ENCODE measurements around the gene STXBP6.

Gene STXBP6

DNA sequence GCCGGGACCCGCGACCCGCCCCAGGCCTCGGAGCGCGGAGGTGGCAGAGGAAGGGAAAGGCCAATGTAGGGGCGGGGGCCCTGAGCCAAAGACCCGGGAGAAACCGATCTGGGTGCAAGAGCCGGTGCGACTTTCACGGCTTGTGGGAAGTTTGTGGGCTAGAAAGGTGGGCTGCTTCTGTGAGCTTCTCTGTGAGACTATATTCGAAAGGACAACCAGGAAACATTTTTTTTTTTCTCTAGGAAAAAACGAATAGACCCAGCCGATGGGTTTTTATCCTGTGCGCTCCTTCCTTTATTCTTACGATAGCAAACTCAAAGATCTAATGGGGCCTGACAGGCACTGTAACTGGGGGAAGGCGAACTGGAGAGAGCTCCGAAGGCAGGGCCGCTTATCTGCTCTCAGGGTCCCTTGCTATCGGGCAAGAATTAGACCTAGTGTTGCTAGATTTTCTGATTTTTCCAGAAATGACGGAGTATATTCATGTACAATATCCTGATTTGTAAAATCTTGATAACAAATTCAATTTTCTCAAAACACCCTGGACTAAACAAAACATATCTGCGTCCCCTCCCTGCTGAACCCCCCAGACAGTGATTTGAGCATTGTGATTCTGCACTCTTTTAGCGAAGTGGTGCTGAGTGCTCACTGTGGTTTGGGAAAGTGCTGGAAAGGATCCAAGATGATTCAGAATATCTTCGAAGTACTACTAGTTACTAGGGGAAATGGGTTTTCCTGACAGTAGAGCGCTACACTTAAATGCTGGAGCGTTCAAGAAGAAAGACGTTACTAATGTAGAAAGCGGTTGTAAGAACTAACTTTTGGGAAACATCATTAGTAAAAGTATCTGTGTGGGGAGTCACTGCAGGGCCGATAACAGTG is 563 bp upstream of the STXBP6 start:
- peak; percentile 28 for DNase-seq

- DNase-seq: peak; percentile 29
Observed at GRCh38 chr14:25049093-25049567, 817 bp downstream of the STXBP6 start.

DNA sequence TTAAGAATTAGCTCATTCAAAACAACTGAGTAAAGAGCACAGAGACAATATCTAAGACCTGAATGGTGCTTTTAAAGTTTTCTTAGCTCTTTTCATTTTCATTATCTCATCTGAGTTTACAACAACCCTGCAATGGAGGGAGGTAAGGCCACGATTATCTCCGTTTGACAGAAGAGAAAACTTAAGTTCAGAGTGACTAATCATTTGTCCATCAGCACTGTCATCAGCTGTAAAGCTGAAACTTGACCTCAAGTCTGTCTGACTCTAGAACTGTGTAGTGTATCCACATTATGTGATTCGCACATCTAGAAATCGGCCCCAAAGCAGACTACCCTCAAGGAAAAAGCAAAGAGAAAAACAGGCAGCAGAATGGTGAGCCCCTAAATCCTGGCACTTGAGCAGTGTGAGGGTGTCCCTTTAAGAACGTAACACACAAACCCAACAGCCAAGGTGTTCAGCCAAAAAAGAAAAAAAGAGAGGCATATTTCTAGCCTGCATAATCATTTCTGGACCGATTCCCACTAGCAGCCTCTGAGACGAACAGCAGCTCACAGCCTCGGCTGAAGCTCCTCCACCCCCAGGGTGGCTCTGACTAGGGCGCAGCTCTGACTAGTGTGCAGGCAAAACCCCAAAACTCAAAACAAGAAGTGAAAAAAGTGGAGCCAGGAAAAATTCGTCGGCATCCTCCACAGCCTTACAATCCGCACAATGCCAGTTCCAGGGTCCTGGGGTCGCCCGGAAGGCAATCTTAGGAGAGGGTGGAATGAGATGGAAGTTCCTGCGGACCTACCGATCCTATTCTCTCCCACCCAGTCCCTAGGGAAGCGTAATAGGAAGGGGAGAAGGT is 1.6 kb downstream of the STXBP6 start:
- peak; percentile 70 for DNase-seq

DNA sequence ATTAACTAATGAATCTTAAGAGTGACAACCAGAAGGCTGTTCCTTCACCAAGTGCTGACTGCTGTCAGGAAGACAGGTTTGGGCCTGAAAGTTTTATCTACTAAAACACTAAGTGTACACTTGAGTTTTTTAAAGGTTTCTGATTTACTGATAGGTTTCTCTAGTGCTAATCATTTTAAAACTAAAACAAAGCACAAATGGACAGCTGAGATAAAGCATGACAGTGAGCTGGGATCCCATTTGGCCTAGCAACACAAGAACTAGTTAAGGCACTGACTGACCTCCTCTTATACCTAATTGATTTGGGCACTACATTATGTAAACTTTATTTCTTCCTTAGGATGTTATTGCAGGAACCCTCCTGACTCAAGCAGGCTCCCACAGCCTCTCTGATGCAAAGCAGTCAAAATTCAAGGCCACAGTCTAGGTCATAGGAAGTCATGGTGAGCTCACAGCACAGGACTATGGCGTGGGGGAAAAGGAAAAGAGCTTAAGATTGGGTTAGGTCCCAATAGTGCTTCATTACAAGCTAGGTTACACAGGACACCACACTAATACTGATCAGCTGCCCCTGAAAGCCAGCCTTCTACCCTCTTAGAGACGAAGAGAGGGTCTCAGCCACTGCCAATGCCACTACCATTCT is 3.5 kb downstream of the STXBP6 start:
- DNase-seq: no peak

DNA sequence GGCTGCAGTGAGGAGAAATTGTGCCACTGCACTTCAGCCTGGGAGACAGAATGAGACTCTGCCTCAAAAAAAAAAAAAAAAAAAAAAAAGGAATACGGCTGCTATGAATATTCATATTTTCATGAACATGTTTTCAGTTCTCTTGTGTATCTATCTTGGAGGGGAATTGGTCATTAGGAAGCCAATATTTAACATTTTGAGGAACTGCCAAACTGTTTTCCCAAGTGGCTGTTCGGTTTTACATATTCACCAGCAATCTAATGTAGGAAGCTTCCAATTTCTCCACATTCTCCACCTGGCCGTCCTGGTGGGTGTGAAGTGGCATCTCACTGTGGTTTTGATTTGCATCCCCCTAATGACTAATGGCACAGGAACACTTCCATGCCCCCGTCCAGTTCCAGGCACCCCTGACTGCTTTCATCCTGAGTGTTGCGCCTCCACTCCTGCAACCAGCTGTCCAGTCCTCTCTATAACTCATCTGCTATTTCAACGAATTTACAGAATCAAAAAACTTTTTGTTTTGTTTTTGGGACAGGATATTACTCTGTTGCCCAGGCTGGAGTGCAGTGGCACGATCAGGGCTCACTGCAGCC is 5.7 kb downstream of the STXBP6 start:
- no peak for DNase-seq

GRCh38 chr14:25042362-25043299 is 7.3 kb downstream of the STXBP6 start:
- peak; percentile 41 for DNase-seq

DNA sequence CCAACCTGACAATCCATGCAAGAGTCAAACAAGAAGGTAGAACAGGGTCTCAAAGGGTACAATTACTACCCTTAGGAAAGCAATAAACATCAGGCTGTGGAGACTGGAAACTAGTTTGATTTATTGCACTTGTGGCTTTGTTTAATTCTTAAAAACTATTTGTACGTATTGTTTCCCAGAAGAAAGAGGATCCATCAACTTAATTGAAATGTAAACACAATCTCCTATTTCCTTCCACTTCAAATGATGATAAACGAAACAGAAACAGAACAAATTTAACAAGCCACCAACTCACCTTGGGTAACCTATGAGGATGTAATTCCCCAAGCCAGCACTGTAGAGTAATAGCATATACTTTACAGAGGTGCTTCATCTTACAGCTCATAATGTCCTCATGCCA is 8.0 kb downstream of the STXBP6 start:
- no peak for DNase-seq

DNA sequence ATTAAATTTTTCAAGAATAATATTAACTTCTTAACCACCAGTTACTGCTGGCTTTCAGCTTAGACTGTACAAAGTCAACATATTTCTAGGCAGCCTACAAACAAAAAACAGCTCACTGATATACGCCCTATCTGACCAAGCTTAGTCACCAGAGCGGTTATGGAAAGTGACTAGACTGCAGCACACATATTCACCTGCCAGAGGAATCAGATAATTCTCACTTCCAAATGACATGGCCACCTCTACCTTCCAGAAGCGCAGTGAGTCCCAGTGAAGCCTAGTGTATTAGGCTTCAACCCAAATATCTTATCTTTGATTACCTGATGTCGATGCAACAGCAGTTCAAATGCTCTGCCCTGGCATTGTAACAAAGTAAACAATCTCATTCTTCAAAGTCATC is 8.5 kb downstream of the STXBP6 start:
- no peak for DNase-seq

GRCh38 chr14:25039933-25040332 is 10.0 kb downstream of the STXBP6 start:
- DNase-seq: no peak

GRCh38 chr14:25038044-25038668 is 11.8 kb downstream of the STXBP6 start:
- no peak for DNase-seq

- DNase-seq: no peak
Observed at GRCh38 chr14:25037032-25037431, 12.9 kb downstream of the STXBP6 start.

DNA sequence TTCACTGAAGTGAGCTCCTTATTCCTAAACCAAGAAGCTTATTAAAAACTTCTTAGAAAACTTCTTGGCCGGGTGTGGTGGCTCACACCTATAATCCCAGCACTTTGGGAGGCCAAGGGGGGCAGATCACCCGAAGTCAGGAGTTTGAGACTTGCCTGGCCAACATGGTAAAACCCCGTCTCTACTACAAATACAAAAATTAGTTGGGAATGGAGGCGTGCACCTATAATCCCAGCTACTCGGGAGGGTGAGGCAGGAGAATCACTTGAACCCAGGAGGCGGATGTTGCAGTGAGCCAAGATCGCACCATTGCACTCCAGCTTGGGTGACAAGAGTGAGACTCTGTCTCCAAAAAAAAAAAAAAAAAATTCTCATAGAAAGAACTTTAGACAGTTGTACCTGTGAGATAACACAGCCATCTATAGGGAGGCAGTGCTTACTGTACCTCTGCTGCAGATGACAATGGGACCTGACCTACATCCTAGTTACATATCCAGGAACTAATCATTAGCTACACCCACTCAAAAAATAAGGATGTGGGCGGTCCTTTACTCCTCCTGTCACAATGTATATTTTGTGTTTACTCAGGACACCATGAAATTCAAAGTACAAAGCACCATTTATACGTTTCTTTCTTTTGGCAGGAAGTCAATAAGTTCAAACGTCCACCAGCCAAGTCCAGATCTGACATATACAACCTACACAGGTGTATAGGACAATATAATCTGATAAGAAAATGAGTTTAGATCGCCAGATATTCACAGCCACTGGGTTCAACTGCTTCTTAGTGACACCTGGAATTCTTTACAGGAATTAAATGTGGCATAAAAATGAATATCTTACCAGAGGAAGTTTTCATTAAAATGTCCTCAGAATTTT is 14.9 kb downstream of the STXBP6 start:
- DNase-seq: no peak

GRCh38 chr14:25033358-25033757 is 16.6 kb downstream of the STXBP6 start:
- no peak for DNase-seq

DNA sequence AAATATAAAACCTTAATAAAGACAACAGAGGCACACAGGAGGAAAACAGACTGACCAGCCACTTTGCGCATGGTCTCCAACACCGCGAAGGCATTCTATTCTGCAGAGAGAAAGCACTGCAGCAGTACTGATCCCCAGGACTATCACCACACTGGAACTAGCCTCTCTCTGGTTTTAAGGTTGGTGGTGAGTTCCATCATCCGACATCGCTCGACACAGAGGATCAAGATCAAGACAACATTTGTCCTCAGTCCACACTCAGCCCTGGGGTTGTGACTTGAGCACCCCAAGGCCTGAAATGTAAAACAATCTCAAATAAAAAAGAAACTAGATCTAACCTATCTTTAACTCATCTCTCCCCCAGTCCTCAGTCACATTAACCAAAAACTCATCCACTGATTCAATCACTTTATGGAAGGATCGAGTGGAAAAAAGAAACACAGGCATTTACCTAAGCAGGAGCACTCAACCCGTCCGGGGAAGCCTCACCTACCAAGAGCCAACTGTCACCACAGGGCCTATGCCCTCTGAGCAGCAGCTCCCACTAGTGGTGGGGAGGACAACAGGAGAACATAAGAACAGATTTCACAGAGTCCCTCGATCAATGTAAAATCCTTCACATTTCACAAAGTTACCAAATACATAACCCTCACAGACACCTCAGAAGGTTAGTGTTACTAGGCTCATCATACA is 17.7 kb downstream of the STXBP6 start:
- DNase-seq: no peak

DNA sequence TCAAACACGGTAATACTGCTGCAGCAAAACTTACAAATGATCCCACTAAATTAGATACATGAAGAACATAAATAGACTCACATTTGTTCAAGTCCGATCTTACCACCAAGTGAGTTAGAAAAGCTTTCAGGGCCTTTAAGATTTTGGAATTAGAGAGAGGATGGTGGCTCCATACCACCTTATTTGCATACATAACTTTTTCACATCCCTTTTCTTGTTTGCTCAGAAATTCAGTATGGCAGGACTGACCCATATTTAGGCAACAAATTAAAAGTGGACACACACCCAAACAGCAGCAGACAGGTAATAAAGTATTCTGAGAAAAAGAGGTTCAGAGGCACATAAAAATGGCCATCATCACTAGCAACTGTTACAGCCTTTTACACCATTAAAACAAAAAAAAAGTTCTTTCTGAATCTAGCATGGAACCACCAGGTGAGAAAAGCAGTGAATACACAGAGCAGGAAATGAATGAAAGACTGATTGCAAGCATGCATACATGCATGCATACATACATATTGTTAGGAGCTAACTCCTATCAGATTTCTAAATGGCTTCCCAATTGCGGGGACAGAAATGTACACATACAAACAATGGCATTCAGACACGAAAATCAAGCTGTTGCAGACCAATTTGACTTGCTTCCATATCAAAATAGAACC is 23.3 kb downstream of the STXBP6 start:
- DNase-seq: no peak

DNA sequence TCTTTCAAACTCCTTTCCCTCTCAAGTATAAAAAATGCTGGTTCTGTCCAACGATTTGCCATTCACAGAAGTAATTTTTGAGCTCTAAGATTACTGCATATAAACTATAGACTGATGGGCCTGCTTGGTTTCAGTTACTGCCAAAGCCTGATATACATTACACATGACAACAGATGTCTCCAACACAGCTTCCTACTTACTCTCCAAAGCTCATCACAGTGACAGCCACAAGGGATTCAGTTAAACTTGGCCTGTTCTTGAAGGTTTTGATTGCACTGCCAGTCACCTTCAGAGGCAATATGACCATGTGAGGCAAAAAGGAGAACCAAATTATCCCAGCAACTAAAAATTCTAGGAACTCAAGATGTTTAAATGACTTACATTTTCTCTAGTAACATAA is 30.1 kb downstream of the STXBP6 start:
- no peak for DNase-seq

GRCh38 chr14:25017562-25017961 is 32.4 kb downstream of the STXBP6 start:
- no peak for DNase-seq

DNA sequence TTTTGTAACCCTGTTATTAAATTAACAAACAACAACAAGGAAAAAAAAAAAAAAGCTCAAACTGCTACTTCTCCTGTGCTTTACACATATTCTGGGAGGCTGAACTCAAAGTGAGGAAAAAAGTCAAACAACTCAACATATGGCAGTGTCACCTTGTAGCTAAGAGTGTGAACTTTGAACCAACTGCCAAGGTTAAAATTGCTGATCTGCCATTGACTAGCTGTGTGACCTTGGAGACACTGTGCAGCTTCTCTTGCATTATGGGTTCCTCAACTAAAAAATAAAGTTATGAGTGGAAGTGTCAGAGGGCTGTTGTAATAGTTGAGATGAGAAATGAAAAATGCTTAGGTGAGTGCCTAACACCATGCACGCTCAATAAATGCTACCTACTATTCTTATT is 34.2 kb downstream of the STXBP6 start:
- DNase-seq: no peak

- DNase-seq: no peak
Observed at GRCh38 chr14:25014440-25014839, 35.5 kb downstream of the STXBP6 start.
